Adrenal gland (tissue), 12 donors: ENCODE data around the gene RAB26. TPM values are rescaled to one million over a fixed set of nuclear protein-coding genes. Genes with fewer than 3 reads are reported as not detected.

Source experiments
- DNase-seq, 7 donors: peaks; one replicate each; pipeline ENCODE4 v3.0.0-alpha.2; 2019 to 2020
- H3K27ac ChIP-seq, 5 donors: fragments of 200-600 bp; sonication (generic) in 4 of 5; 1 replicate in 3 of 5; 2 replicates in 2 of 5; pipeline versions ENCODE4 v1.5.1 to v1.8.0; 2016 to 2020; ENCODE audit warnings: mild to moderate bottlenecking in 1 of 5
- H3K27me3 ChIP-seq: fragments of 200-600 bp; 2 replicates; pipeline ENCODE4 v1.8.0; 2021
- H3K36me3 ChIP-seq, 2 donors: fragments of 200-600 bp; replicated peaks in 1 of 2; 1 replicate in 1 of 2; 2 replicates in 1 of 2; pipeline versions ENCODE4 v1.5.1 to v1.8.0; 2018 to 2022
- H3K4me1 ChIP-seq, 2 donors: fragments of 200-600 bp; replicated peaks in 1 of 2; 1 replicate in 1 of 2; 2 replicates in 1 of 2; pipeline versions ENCODE4 v1.5.1 to v1.8.0; 2018 to 2021
- H3K4me3 ChIP-seq, 4 donors: fragments of 200-600 bp; sonication (generic) in 3 of 4; one replicate each; pipeline ENCODE4 v1.5.1; 2016 to 2018
- H3K9me3 ChIP-seq, 3 donors: fragments of 200-600 bp; sonication (generic) in 1 of 3; replicated peaks in 1 of 3; 1 replicate in 2 of 3; 2 replicates in 1 of 3; pipeline versions ENCODE4 v1.5.1 to v1.8.0; 2016 to 2021
- POLR2A ChIP-seq, 2 donors: fragments of 450-650 bp; IDR thresholded peaks; one replicate each; pipeline ENCODE4 v1.6.1; 2017; ENCODE audit warnings: antibody characterized with exemption in 2 of 2, mild to moderate bottlenecking in 2 of 2, moderate library complexity in 1 of 2
- WGBS, 4 donors: extraction: QIAGEN DNeasy Blood & Tissue Kit in 2 of 4; methylation state at CpG; one replicate each; pipeline versions ENCODE4 v1.1.5 to v1.1.7; 2013 to 2017; 5-methylcytosine and 5-hydroxymethylcytosine counted together
- intact Hi-C, 2 donors: fragments of 100-400 bp; cut with DNase I; formaldehyde crosslinking; loops; one replicate each; pipeline versions ENCODE4 v1.14.1 to v1.15.0; 2022 to 2023
- polyA plus RNA-seq, 3 donors: library from polyadenylated mRNA; stranded (reverse); fragments of 200-250 nt in 2 of 3; fragments of 350-450 nt in 1 of 3; fragmentation: Illumina TruSeq in 1 of 3; extraction: RNeasy Lipid Tissue Mini Kit (QIAGEN cat#74804) in 1 of 3; gene quantifications; one replicate each; pipeline ENCODE4 v1.2.3, GENCODE V29; 2013 to 2014
- total RNA-seq, 9 donors: library from RNA; depleted of rRNA in 4 of 9; stranded (reverse); fragments of >200 nt in 4 of 9; fragments of 120-200 nt in 1 of 9; fragmentation: NEBNext Ultra II Directional in 1 of 9; extraction: Animal tissue kit (Norgen Biotek cat#: 25700) in 1 of 9; gene quantifications; one replicate each; pipeline versions ENCODE4 v1.1.0 to v1.2.4, GENCODE V29; 2013 to 2023
- TF ChIP-seq, protein P1 (sequence below), 6 experiments: fragments of 450-650 bp in 4 of 6; fragments of 200-600 bp in 2 of 6; sonication (generic) in 1 of 6; IDR thresholded peaks; 1 replicate in 5 of 6; 2 replicates in 1 of 6; pipeline versions ENCODE4 v1.5.1 to v1.8.0; 2016 to 2021; ENCODE audit warnings: antibody characterized with exemption in 6 of 6, mild to moderate bottlenecking in 2 of 6, moderate library complexity in 1 of 6
- donor health status: healthy with polysubstance abuse.
- donor health status: Bipolar disorder and iron deficiency.
- donor health status: DM: yes; HTN: yes; CAD: no.
- donor health status: DM: no; HTN: no; CAD: no.
- donor health status: DM: no; HTN: no; CAD: no.
- donor health status: DM: yes; HTN: yes; CAD: no.

The RAB26 gene
- total and polyA plus RNA-seq, 12 donors, result 0.46 to 23.1 (median 1.8) TPM; not detected in 2

DNA sequence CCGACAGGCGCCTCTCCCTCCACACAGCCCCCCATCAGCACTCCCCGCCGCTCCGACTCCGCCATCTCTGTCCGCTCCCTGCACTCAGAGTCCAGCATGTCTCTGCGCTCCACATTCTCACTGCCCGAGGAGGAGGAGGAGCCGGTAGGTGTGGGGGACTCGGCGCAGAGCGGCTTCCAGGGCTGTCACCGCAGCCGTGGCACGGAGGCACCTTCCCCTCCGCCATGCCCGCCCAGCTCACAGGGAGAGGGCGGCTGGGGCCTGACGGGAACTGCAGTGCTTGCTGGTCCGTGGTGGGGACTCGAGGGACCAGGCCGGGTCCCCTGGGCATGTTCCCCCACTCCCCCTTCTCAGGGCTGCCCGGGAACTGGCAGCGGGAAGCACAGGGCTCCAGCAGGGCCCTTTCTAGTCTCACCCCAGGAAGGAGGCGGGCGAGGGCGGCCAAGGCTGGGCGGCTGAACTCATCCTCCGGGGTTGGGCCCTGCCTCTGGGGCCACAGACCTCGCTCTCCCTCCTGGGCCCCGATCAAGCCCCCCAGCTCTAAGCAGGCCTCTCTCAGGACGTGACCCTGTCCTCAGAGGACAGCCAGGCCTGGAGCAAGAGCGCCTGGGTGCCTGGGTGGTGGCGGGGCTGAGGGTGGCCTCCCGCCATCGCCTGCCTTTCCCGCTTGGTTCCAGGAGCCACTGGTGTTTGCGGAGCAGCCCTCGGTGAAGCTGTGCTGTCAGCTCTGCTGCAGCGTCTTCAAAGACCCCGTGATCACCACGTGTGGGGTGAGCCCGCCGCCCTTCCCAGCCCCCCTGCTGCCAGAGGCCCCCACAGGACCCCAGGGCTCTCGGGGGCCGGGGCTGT, 22.4 kb downstream of the RAB26 start:
- TF ChIP-seq, protein P1, sequence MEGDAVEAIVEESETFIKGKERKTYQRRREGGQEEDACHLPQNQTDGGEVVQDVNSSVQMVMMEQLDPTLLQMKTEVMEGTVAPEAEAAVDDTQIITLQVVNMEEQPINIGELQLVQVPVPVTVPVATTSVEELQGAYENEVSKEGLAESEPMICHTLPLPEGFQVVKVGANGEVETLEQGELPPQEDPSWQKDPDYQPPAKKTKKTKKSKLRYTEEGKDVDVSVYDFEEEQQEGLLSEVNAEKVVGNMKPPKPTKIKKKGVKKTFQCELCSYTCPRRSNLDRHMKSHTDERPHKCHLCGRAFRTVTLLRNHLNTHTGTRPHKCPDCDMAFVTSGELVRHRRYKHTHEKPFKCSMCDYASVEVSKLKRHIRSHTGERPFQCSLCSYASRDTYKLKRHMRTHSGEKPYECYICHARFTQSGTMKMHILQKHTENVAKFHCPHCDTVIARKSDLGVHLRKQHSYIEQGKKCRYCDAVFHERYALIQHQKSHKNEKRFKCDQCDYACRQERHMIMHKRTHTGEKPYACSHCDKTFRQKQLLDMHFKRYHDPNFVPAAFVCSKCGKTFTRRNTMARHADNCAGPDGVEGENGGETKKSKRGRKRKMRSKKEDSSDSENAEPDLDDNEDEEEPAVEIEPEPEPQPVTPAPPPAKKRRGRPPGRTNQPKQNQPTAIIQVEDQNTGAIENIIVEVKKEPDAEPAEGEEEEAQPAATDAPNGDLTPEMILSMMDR (IDR thresholded peaks at IDR 0.05), result no peak
- TF ChIP-seq POLR2A (IDR thresholded peaks at IDR 0.05), result no peak
- no peak for DNase-seq
- Histone ChIP-seq H3K27ac (peak overlapping the region in 1 of 5 donors; percentile 68), H3K36me3 (peaks cover 0 to 57% of the 10 kb centered on the region in 2 donors), H3K27me3 (no peaks in the 10 kb centered on the region), H3K4me1 (peaks cover 0 to 6% of the 10 kb centered on the region in 2 donors), H3K9me3 (no peaks in the 10 kb centered on the region), H3K4me3 (peak overlapping the region in 1 of 4 donors; percentile 32)
- 85 to 98% (median 88%) methylated on average over 24 to 47 of the region's 47 CpGs for WGBS, 4 donors
- intact Hi-C loops, result no loop called here

DNA sequence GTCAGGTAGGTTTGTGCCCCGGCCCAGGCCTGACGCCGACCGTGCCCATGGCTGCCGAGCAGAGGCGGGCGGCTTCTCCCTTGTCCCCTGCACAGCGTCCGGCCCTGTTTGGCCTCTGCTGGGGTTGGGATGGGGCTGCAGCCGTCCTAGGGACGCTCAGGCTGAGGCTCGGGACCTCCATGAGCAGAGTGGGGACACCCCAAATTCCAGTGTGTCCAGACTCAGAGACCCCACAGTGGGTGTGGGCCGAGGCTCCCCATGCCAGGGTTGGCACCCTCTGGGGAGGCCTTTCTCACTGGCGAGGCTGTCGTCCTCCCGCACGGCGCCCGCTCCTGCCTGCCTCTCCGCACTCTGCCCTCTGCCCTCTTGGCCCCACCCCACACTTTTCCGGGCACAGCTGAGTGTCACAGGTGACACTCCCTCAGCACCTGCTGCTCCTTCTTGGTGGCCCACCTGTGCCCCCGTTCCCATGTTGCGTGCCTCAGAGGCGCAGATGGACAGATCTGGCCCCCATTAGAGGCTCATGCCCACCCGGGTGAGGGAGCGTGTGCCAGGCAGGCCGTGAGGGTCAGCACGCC, 23.3 kb downstream of the RAB26 start:
- no peak for TF ChIP-seq POLR2A (IDR thresholded peaks at IDR 0.05)
- TF ChIP-seq, protein P1 (IDR thresholded peaks at IDR 0.05), result no peak
- Histone ChIP-seq H3K36me3 (peaks cover 0 to 57% of the 10 kb centered on the region in 2 donors), H3K4me3 (no peak overlapping the region)

DNA sequence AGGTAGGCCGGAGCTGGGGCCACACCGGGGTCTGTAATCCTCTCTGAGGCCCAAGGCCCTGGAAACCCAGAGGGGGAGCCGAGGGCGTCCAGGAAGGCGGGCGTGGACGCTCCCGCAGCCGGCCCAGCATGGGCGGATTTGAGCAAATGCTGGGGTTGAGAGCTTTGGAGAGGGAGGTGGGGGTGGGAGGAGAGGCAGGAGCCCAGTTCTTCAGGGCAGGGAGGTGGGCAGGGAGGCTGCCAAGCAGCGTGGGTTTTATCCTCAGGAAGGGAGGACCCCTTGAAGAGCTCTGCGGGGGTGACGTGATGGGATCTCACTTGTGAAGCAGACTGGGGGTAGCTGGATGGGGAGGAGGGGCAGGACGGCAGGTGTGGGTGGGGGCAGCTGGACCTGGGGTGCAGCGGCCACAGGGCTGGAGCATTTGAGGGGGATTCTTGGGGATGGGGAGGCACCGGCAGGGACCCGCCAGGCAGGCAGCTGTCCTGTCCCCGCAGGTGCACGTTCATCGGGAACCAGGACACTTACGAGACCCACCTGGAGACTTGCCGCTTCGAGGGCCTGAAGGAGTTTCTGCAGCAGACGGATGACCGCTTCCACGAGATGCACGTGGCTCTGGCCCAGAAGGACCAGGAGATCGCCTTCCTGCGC, 24.4 kb downstream of the RAB26 start:
- TF ChIP-seq POLR2A (IDR thresholded peaks at IDR 0.05), result no peak
- TF ChIP-seq, protein P1 (IDR thresholded peaks at IDR 0.05), result no peak
- Histone ChIP-seq H3K9me3 (no peaks in the 10 kb centered on the region), H3K4me1 (peaks cover 0 to 6% of the 10 kb centered on the region in 2 donors), H3K4me3 (no peak overlapping the region), H3K27me3 (no peaks in the 10 kb centered on the region), H3K36me3 (peaks cover 0 to 64% of the 10 kb centered on the region in 2 donors), H3K27ac (no peak overlapping the region)
- intact Hi-C loops, result no loop called here
- no peak for DNase-seq
- WGBS, 4 donors, result 93 to 96% (median 94%) methylated on average over 23 to 29 of the region's 29 CpGs

More for the DNA sequence above, 23.3 kb downstream of the RAB26 start:
- H3K4me1 ChIP-seq, result peaks cover 0 to 6% of the 10 kb centered on the region in 2 donors
- no peaks in the 10 kb centered on the region for H3K9me3 ChIP-seq
- H3K27ac ChIP-seq, result no peak overlapping the region
- DNase-seq, result no peak
- intact Hi-C loops, result no loop called here
- WGBS, 4 donors, result 93 to 95% (median 94%) methylated on average over 19 to 28 of the region's 28 CpGs
- no peaks in the 10 kb centered on the region for H3K27me3 ChIP-seq

DNA sequence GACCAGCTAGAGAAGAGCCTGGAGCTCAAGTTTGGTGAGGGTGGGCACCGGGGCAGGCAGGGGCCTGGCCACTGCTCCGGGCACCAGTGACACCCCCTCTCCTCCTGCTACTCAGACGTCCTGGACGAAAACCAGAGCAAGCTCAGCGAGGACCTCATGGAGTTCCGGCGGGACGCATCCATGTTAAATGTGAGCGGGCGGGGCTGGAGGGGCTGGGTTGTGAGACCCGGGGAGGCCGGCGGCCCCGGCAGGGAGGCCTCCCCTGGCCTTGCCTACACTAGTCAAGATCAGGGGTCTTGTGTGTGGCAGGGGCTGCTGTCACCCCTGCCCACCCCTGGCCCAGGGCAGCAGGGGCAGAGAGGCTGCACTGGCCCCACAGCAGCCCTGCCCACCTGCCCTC, 24.9 kb downstream of the RAB26 start:
- DNase-seq, result no peak
- TF ChIP-seq, protein P1 (IDR thresholded peaks at IDR 0.05), result no peak
- TF ChIP-seq POLR2A (IDR thresholded peaks at IDR 0.05), result no peak
- Histone ChIP-seq H3K4me3 (no peak overlapping the region), H3K36me3 (peaks cover 0 to 64% of the 10 kb centered on the region in 2 donors), H3K4me1 (peaks cover 0 to 6% of the 10 kb centered on the region in 2 donors), H3K27me3 (no peaks in the 10 kb centered on the region), H3K9me3 (no peaks in the 10 kb centered on the region), H3K27ac (no peak overlapping the region)
- WGBS, 4 donors, result 81 to 96% (median 93%) methylated on average over 7 to 14 of the region's 14 CpGs
- intact Hi-C loops, result no loop called here
